Measurements from ENCODE around the gene RPS6KA6.

RPS6KA6 gene

GRCh38 chrX:84219551-84219950 lies 31.6 kb upstream of the RPS6KA6 start:
- Histone ChIP-seq H3K23ac (ENCODE audit: low read length) (no peak overlapping the region), H3K4me2 (ENCODE audit: low read length) (no peak overlapping the region), H3K14ac (ENCODE audit: low read length) (no peak overlapping the region), H4K8ac (ENCODE audit: low read depth, low read length) (no peak overlapping the region), H2BK5ac (ENCODE audit: low read depth, low read length, poor library complexity) (no peak overlapping the region), H3K4ac (ENCODE audit: low read depth, low read length) (no peak overlapping the region), H2BK12ac (ENCODE audit: low read length) (no peak overlapping the region), H3K9ac (ENCODE audit: low read length) (no peak overlapping the region), H2BK120ac (ENCODE audit: insufficient read depth, low read length, poor library complexity) (no peak overlapping the region), H3K4me1 (ENCODE audit: control insufficient read depth in 1 of 2, insufficient read depth in 2 of 2, low read length in 2 of 2) (no peaks in the 10 kb centered on the region), H3K18ac (ENCODE audit: low read length) (no peak overlapping the region), H4K12ac (ENCODE audit: low read depth, low read length) (no peak overlapping the region), H3K9me3 (ENCODE audit: insufficient read depth, low read depth, low read length) (no peaks in the 10 kb centered on the region), H3K79me1 (ENCODE audit: low read length) (no peaks in the 10 kb centered on the region), H3K4me3 (ENCODE audit: low read depth, low read length) (no peak overlapping the region), H3K27ac (ENCODE audit: low read depth, low read length) (no peak overlapping the region), H2AK5ac (ENCODE audit: low read length) (no peak overlapping the region), H3K36me3 (ENCODE audit: control insufficient read depth in 1 of 2, insufficient read depth in 2 of 2, low read length in 2 of 2) (no peaks in the 10 kb centered on the region), H3K27me3 (ENCODE audit: insufficient read depth, low read length) (no peaks in the 10 kb centered on the region), H2AFZ (ENCODE audit: insufficient read depth, low read length, poor library complexity) (no peak overlapping the region), H4K91ac (ENCODE audit: low read depth, low read length) (no peak overlapping the region), H3K79me2 (ENCODE audit: control insufficient read depth, insufficient read depth, low read length, poor library complexity) (no peaks in the 10 kb centered on the region)
- no peak for DNase-seq
- WGBS (ENCODE audit: extremely low coverage, insufficient coverage, insufficient read length), result no CpG with 5 or more reads among the region's 1 CpG

GRCh38 chrX:84218726-84219125 lies 30.7 kb upstream of the RPS6KA6 start:
- Histone ChIP-seq H2BK120ac (ENCODE audit: insufficient read depth, low read length, poor library complexity) (no peak overlapping the region), H2AK5ac (ENCODE audit: low read length) (no peak overlapping the region), H3K79me2 (ENCODE audit: control insufficient read depth, insufficient read depth, low read length, poor library complexity) (no peaks in the 10 kb centered on the region), H3K18ac (ENCODE audit: low read length) (no peak overlapping the region), H3K79me1 (ENCODE audit: low read length) (no peaks in the 10 kb centered on the region), H3K9me3 (ENCODE audit: insufficient read depth, low read depth, low read length) (no peaks in the 10 kb centered on the region), H3K4me2 (ENCODE audit: low read length) (no peak overlapping the region), H3K27me3 (ENCODE audit: insufficient read depth, low read length) (no peaks in the 10 kb centered on the region), H3K4ac (ENCODE audit: low read depth, low read length) (no peak overlapping the region), H2BK5ac (ENCODE audit: low read depth, low read length, poor library complexity) (no peak overlapping the region), H3K4me1 (ENCODE audit: control insufficient read depth in 1 of 2, insufficient read depth in 2 of 2, low read length in 2 of 2) (no peaks in the 10 kb centered on the region), H3K9ac (ENCODE audit: low read length) (no peak overlapping the region), H2AFZ (ENCODE audit: insufficient read depth, low read length, poor library complexity) (no peak overlapping the region), H3K4me3 (ENCODE audit: low read depth, low read length) (no peak overlapping the region), H2BK12ac (ENCODE audit: low read length) (no peak overlapping the region), H4K91ac (ENCODE audit: low read depth, low read length) (no peak overlapping the region), H3K27ac (ENCODE audit: low read depth, low read length) (no peak overlapping the region), H4K8ac (ENCODE audit: low read depth, low read length) (no peak overlapping the region), H3K36me3 (ENCODE audit: control insufficient read depth in 1 of 2, insufficient read depth in 2 of 2, low read length in 2 of 2) (no peaks in the 10 kb centered on the region), H4K12ac (ENCODE audit: low read depth, low read length) (no peak overlapping the region), H3K14ac (ENCODE audit: low read length) (no peak overlapping the region), H3K23ac (ENCODE audit: low read length) (no peak overlapping the region)
- DNase-seq, result no peak
- WGBS (ENCODE audit: extremely low coverage, insufficient coverage, insufficient read length), result no CpG with 5 or more reads among the region's 1 CpG

GRCh38 chrX:84216881-84217280 lies 28.9 kb upstream of the RPS6KA6 start:
- H3K79me1 ChIP-seq (ENCODE audit: low read length), result no peaks in the 10 kb centered on the region
- H3K27me3 ChIP-seq (ENCODE audit: insufficient read depth, low read length), result no peaks in the 10 kb centered on the region
- H3K4me3 ChIP-seq (ENCODE audit: low read depth, low read length), result no peak overlapping the region
- H2BK120ac ChIP-seq (ENCODE audit: insufficient read depth, low read length, poor library complexity), result no peak overlapping the region
- no peak overlapping the region for H3K14ac ChIP-seq (ENCODE audit: low read length)
- WGBS (ENCODE audit: extremely low coverage, insufficient coverage, insufficient read length), result no CpG with 5 or more reads among the region's 2 CpGs
- H4K91ac ChIP-seq (ENCODE audit: low read depth, low read length), result no peak overlapping the region
- no peak overlapping the region for H3K4me2 ChIP-seq (ENCODE audit: low read length)
- H3K9ac ChIP-seq (ENCODE audit: low read length), result no peak overlapping the region
- no peaks in the 10 kb centered on the region for H3K79me2 ChIP-seq (ENCODE audit: control insufficient read depth, insufficient read depth, low read length, poor library complexity)
- no peaks in the 10 kb centered on the region for H3K36me3 ChIP-seq (ENCODE audit: control insufficient read depth in 1 of 2, insufficient read depth in 2 of 2, low read length in 2 of 2)
- H3K23ac ChIP-seq (ENCODE audit: low read length), result no peak overlapping the region
- H3K9me3 ChIP-seq (ENCODE audit: insufficient read depth, low read depth, low read length), result no peaks in the 10 kb centered on the region
- no peak for DNase-seq
- no peak overlapping the region for H3K4ac ChIP-seq (ENCODE audit: low read depth, low read length)
- H2AFZ ChIP-seq (ENCODE audit: insufficient read depth, low read length, poor library complexity), result no peak overlapping the region
- H4K12ac ChIP-seq (ENCODE audit: low read depth, low read length), result no peak overlapping the region
- no peak overlapping the region for H2AK5ac ChIP-seq (ENCODE audit: low read length)
- H3K4me1 ChIP-seq (ENCODE audit: control insufficient read depth in 1 of 2, insufficient read depth in 2 of 2, low read length in 2 of 2), result no peaks in the 10 kb centered on the region
- H4K8ac ChIP-seq (ENCODE audit: low read depth, low read length), result no peak overlapping the region
- no peak overlapping the region for H3K27ac ChIP-seq (ENCODE audit: low read depth, low read length)
- no peak overlapping the region for H2BK5ac ChIP-seq (ENCODE audit: low read depth, low read length, poor library complexity)
- H2BK12ac ChIP-seq (ENCODE audit: low read length), result no peak overlapping the region
- no peak overlapping the region for H3K18ac ChIP-seq (ENCODE audit: low read length)

- no peaks in the 10 kb centered on the region for H3K79me1 ChIP-seq (ENCODE audit: low read length)
- H2BK5ac ChIP-seq (ENCODE audit: low read depth, low read length, poor library complexity), result no peak overlapping the region
- H3K14ac ChIP-seq (ENCODE audit: low read length), result no peak overlapping the region
- H4K8ac ChIP-seq (ENCODE audit: low read depth, low read length), result no peak overlapping the region
- H2AK5ac ChIP-seq (ENCODE audit: low read length), result no peak overlapping the region
- no peak overlapping the region for H3K4ac ChIP-seq (ENCODE audit: low read depth, low read length)
- no peaks in the 10 kb centered on the region for H3K4me1 ChIP-seq (ENCODE audit: control insufficient read depth in 1 of 2, insufficient read depth in 2 of 2, low read length in 2 of 2)
- no peak overlapping the region for H3K4me2 ChIP-seq (ENCODE audit: low read length)
- no peak overlapping the region for H3K9ac ChIP-seq (ENCODE audit: low read length)
- H3K27ac ChIP-seq (ENCODE audit: low read depth, low read length), result no peak overlapping the region
- H3K27me3 ChIP-seq (ENCODE audit: insufficient read depth, low read length), result no peaks in the 10 kb centered on the region
- no peak overlapping the region for H3K4me3 ChIP-seq (ENCODE audit: low read depth, low read length)
- no peaks in the 10 kb centered on the region for H3K9me3 ChIP-seq (ENCODE audit: insufficient read depth, low read depth, low read length)
- no peaks in the 10 kb centered on the region for H3K36me3 ChIP-seq (ENCODE audit: control insufficient read depth in 1 of 2, insufficient read depth in 2 of 2, low read length in 2 of 2)
- WGBS (ENCODE audit: extremely low coverage, insufficient coverage, insufficient read length), result no CpG with 5 or more reads among the region's 5 CpGs
- no peak overlapping the region for H4K91ac ChIP-seq (ENCODE audit: low read depth, low read length)
- DNase-seq, result no peak
- H3K23ac ChIP-seq (ENCODE audit: low read length), result no peak overlapping the region
- no peak overlapping the region for H2BK120ac ChIP-seq (ENCODE audit: insufficient read depth, low read length, poor library complexity)
- no peak overlapping the region for H3K18ac ChIP-seq (ENCODE audit: low read length)
- no peak overlapping the region for H2AFZ ChIP-seq (ENCODE audit: insufficient read depth, low read length, poor library complexity)
- H2BK12ac ChIP-seq (ENCODE audit: low read length), result no peak overlapping the region
- no peaks in the 10 kb centered on the region for H3K79me2 ChIP-seq (ENCODE audit: control insufficient read depth, insufficient read depth, low read length, poor library complexity)
- H4K12ac ChIP-seq (ENCODE audit: low read depth, low read length), result no peak overlapping the region
Observed at GRCh38 chrX:84216406-84216805, 28.4 kb upstream of the RPS6KA6 start.

GRCh38 chrX:84205276-84205675 lies 17.3 kb upstream of the RPS6KA6 start:
- Histone ChIP-seq H3K79me2 (ENCODE audit: control insufficient read depth, insufficient read depth, low read length, poor library complexity) (no peaks in the 10 kb centered on the region), H2AFZ (ENCODE audit: insufficient read depth, low read length, poor library complexity) (no peak overlapping the region), H2BK5ac (ENCODE audit: low read depth, low read length, poor library complexity) (no peak overlapping the region), H2BK120ac (ENCODE audit: insufficient read depth, low read length, poor library complexity) (no peak overlapping the region), H3K4me1 (ENCODE audit: control insufficient read depth in 1 of 2, insufficient read depth in 2 of 2, low read length in 2 of 2) (no peaks in the 10 kb centered on the region), H3K9me3 (ENCODE audit: insufficient read depth, low read depth, low read length) (no peaks in the 10 kb centered on the region), H3K27ac (ENCODE audit: low read depth, low read length) (no peak overlapping the region), H4K12ac (ENCODE audit: low read depth, low read length) (no peak overlapping the region), H4K8ac (ENCODE audit: low read depth, low read length) (no peak overlapping the region), H3K79me1 (ENCODE audit: low read length) (no peaks in the 10 kb centered on the region), H2AK5ac (ENCODE audit: low read length) (no peak overlapping the region), H3K4ac (ENCODE audit: low read depth, low read length) (no peak overlapping the region), H4K91ac (ENCODE audit: low read depth, low read length) (no peak overlapping the region), H3K14ac (ENCODE audit: low read length) (no peak overlapping the region), H3K9ac (ENCODE audit: low read length) (no peak overlapping the region), H3K27me3 (ENCODE audit: insufficient read depth, low read length) (no peaks in the 10 kb centered on the region), H3K36me3 (ENCODE audit: control insufficient read depth in 1 of 2, insufficient read depth in 2 of 2, low read length in 2 of 2) (no peaks in the 10 kb centered on the region), H3K4me2 (ENCODE audit: low read length) (no peak overlapping the region), H2BK12ac (ENCODE audit: low read length) (no peak overlapping the region), H3K23ac (ENCODE audit: low read length) (no peak overlapping the region), H3K18ac (ENCODE audit: low read length) (no peak overlapping the region), H3K4me3 (ENCODE audit: low read depth, low read length) (no peak overlapping the region)
- DNase-seq, result no peak
